Motor neuron (in vitro differentiated cells): ENCODE data around the gene TNNT2. TPM values are rescaled to one million over a fixed set of nuclear protein-coding genes. Genes with fewer than 3 reads are reported as not detected.
A peak's percentile ranks its signal among the peaks of the same experiment; 100 is the strongest.

Experiments used
- ATAC-seq, 8 experiments: fragments of 200-7000 bp; cut with Tn5 transposase; replicated peaks in 6 of 8; 2 replicates each; pipeline ENCODE4 v1.8.0; 2021; ENCODE audit warnings: mild to moderate bottlenecking in 8 of 8, moderate library complexity in 8 of 8
- H3K27ac ChIP-seq, 2 donors: fragments of 250-450 bp; sonication (Bioruptor Pico); 2 replicates each; pipeline ENCODE4 v1.9.0; 2021; ENCODE audit warnings: antibody characterized with exemption in 2 of 2, mild to moderate bottlenecking in 2 of 2, moderate library complexity in 1 of 2
- H3K4me1 ChIP-seq, 2 donors: fragments of 250-450 bp; sonication (Bioruptor Pico); replicated peaks in 1 of 2; 2 replicates each; pipeline ENCODE4 v1.6.1; 2021; ENCODE audit warnings: antibody characterized with exemption in 2 of 2, mild to moderate bottlenecking in 2 of 2, moderate library complexity in 1 of 2
- H3K4me3 ChIP-seq, 5 donors: fragments of 250-450 bp; sonication (Bioruptor Pico); 2 replicates each; pipeline ENCODE4 v1.9.0; 2021; ENCODE audit warnings: antibody characterized with exemption in 5 of 5, mild to moderate bottlenecking in 5 of 5, moderate library complexity in 4 of 5
- WGBS, 10 experiments: fragments of 450-650 bp; shearing (Covaris generic); methylation state at CpG; one replicate each; pipeline ENCODE4 v1.0.0; 2022; 5-methylcytosine and 5-hydroxymethylcytosine counted together
- in situ Hi-C, 9 experiments: fragments of 400-800 bp; cut with MboI; loops; one replicate each; pipeline ENCODE4 v1.15.0; 2021; ENCODE audit warnings: low sequenced_read_pairs in 9 of 9, low pct_unique_long_range_greater_than_20kb in 2 of 9; ENCODE audit not compliant: unreplicated experiment in 9 of 9
- total RNA-seq, 8 experiments: library from RNA; unstranded; fragments of 300-600 nt; gene quantifications; 2 replicates each; pipeline versions ENCODE4 v1.2.3 to v1.2.4, GENCODE V29; 2022

Gene TNNT2
- 1 to 10 TPM in 2 of 8 experiments, under 1 TPM in 5, not detected in 1; 0.14 to 2.7 (median 0.59) TPM for total RNA-seq

DNA sequence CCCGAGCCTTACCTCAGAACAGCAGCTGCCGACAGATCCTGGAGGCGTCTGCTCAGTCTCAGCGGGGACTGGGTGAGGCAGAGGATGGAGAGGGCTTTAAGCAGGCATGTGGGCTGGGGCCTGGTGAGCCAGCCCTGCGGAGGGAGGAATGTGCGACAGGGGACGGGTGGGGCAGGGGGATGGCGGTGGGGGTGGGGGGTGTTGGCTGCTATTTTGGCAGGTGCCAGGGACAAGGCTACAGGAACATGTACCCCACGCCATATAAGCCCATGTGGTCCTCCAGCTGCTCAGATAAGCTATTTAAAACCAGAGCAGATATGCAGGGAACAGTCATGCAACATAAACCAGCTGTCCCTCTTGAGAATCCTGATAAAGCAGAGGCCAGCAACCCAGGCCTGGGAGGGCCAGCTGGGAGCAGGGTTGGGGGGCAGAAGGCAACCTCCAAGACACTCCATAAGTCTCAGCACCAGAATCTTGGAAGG lies at the start of gene TNNT2:
TNNT2 (minus strand) TSS at position 70 of the 482 bp plus-strand sequence. CDS start 4,426 bp downstream, outside the sequence.
- in situ Hi-C loops, result no loop called here
- peaks cover 8 to 17% of the 10 kb centered on the region in 2 donors for H3K4me1 ChIP-seq
- no peak within 1 kb of the TSS for H3K4me3 ChIP-seq
- no peak within 1 kb of the TSS for H3K27ac ChIP-seq
- peak in 1 of 8 experiments; percentile 26 for ATAC-seq
- 55 to 83% (median 79%) methylated on average over 2 to 6 of the region's 9 CpGs; no CpG with 5 or more reads in 7 of the 10 experiments for WGBS, 10 experiments

GRCh38 chr1:201426479-201427310 lies 49.2 kb upstream of the TNNT2 start:
- in situ Hi-C loops, result no loop called here
- Histone ChIP-seq H3K4me1 (peaks cover 7 to 24% of the 10 kb centered on the region in 2 donors), H3K4me3 (no peak overlapping the region), H3K27ac (no peak overlapping the region)
- peak in 4 of 8 experiments; percentile 4 to 31 (median 12) for ATAC-seq
- WGBS, 10 experiments, result 56 to 97% (median 79%) methylated on average over 1 to 5 of the region's 15 CpGs; no CpG with 5 or more reads in 4 of the 10 experiments

- Histone ChIP-seq H3K4me1 (peaks cover 23 to 31% of the 10 kb centered on the region in 2 donors), H3K27ac (no peak overlapping the region), H3K4me3 (no peak overlapping the region)
- ATAC-seq, result peak in 1 of 8 experiments; percentile 59
- in situ Hi-C loops, result no loop called here
- 80 to 100% (median 100%) methylated on average over 1 to 2 of the region's 2 CpGs; no CpG with 5 or more reads in 5 of the 10 experiments for WGBS, 10 experiments
These were observed 46.7 kb upstream of the TNNT2 start for GRCh38 chr1:201424146-201424545.

GRCh38 chr1:201423655-201424054 lies 46.2 kb upstream of the TNNT2 start:
- no peak overlapping the region for H3K4me3 ChIP-seq
- peaks cover 23 to 31% of the 10 kb centered on the region in 2 donors for H3K4me1 ChIP-seq
- ATAC-seq, result no peak
- no peak overlapping the region for H3K27ac ChIP-seq
- in situ Hi-C loops, result no loop called here
- WGBS, 10 experiments, result 90 to 100% (median 99%) methylated on average over 1 to 4 of the region's 6 CpGs; no CpG with 5 or more reads in 4 of the 10 experiments

DNA sequence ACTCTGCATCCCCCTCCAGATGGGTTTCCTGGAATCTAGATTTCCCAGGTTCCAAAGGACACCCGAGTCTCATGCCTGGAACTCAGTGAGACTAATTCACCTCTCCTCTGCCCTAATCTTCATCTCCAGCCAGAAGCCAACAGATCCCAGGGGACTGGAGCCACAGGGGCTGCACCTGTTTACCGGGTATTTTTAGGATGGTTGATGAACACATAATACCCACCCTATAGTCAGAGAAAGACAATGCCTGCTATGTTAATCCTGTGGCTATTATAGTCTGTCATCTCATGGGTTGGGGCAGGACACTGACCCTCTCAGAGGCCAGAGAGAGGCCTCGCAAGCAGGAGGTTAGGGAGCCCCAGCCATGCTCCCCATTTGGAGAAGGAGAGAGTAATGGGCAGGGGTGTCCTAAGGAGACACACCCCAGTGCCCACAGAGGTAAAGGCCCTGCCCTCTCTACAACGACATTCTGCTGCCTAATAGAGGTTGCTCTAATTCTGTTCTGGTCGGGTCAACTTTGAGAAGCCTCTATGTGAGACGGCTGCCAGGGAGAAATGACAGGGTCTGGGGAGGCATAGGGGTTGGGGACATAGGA lies 45.1 kb upstream of the TNNT2 start:
- Histone ChIP-seq H3K27ac (no peak overlapping the region), H3K4me3 (no peak overlapping the region), H3K4me1 (peaks cover 23 to 31% of the 10 kb centered on the region in 2 donors)
- in situ Hi-C loops, result no loop called here
- 69 to 100% (median 76%) methylated on average over 1 to 5 of the region's 6 CpGs; no CpG with 5 or more reads in 4 of the 10 experiments for WGBS, 10 experiments
- ATAC-seq, result no peak

GRCh38 chr1:201422026-201422425 lies 44.5 kb upstream of the TNNT2 start:
- H3K4me3 ChIP-seq, result no peak overlapping the region
- peaks cover 23 to 31% of the 10 kb centered on the region in 2 donors for H3K4me1 ChIP-seq
- in situ Hi-C loops, result no loop called here
- WGBS, 10 experiments, result 58% methylated on average over 2 of the region's 3 CpGs; no CpG with 5 or more reads in 9 of the 10 experiments
- peak overlapping the region in 1 of 2 donors; percentile 2 for H3K27ac ChIP-seq
- ATAC-seq, result peak in 4 of 8 experiments; percentile 4 to 13 (median 8)

- Histone ChIP-seq H3K27ac (no peak overlapping the region), H3K4me1 (peaks cover 23 to 25% of the 10 kb centered on the region in 2 donors), H3K4me3 (no peak overlapping the region)
- in situ Hi-C loops, result no loop called here
- peak in 5 of 8 experiments; percentile 18 to 34 (median 29) for ATAC-seq
- WGBS, 10 experiments, result 0 to 85% (median 84%) methylated on average over 1 to 6 of the region's 8 CpGs; no CpG with 5 or more reads in 3 of the 10 experiments
These were observed 43.6 kb upstream of the TNNT2 start for GRCh38 chr1:201421041-201421440.

DNA sequence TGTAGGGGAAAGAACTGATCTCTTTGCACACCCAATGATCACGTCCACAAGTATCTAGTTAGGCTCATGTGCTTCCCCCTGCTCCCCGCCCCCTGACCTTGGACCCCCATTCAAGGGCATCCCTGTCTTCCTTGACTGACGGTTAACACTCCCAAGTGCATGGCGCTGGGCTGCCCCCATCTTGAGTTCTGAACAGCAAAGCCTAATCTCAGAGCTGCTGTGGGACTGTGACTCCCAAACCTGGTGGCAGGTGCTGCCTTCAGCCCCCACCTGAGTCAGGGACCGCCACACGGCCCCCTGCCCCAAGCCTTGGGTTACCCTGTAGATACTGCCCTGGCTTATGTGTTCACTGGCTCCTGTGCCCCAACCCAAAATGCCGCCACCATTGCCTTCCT lies 43.1 kb upstream of the TNNT2 start:
- peak in 1 of 8 experiments; percentile 2 for ATAC-seq
- H3K4me1 ChIP-seq, result peaks cover 23 to 25% of the 10 kb centered on the region in 2 donors
- H3K27ac ChIP-seq, result no peak overlapping the region
- 30 to 100% (median 95%) methylated on average over 1 to 4 of the region's 7 CpGs; no CpG with 5 or more reads in 5 of the 10 experiments for WGBS, 10 experiments
- in situ Hi-C loops, result no loop called here
- no peak overlapping the region for H3K4me3 ChIP-seq

DNA sequence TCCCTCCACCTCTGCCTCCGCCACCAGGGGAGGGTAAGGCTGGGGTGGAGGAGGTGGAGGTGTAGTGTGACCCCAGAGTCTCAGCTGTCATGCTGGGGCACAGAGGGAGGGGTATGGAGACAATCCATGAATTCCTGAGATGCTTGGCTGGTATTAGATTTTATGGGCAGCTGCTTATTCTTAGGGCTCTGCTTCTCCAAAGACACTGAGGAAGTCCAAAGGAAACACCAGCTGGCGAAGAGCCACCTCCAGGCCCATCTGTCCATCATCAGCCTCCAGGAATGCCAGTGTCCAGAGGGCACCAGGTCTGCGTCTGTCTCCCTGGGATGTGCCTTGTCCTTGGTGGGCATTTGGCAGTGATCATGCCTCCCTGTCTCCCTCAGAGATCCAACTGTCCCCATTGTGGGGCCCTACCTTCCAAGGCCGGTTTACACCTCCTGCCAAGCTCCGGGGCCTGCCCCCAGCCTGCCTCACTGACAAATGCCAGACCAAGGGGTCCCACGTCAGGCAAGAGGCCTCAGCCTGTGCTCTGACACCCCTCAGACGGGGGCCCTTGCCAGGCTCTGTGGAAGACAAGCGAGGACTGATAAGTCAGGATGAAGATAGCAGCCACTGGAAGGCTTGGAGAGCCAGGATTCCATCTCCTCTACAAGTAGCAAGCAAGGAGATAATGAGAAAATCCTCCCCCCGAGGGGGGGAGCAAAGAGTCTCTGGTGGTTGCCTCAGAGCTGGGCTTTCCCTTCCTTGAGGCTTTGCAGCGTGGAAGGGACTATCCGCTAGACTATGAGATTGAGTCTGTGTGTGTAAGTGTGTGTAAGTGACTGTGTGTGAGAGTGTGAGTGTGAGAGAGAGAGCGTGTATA lies 42.5 kb upstream of the TNNT2 start:
- no peak overlapping the region for H3K4me3 ChIP-seq
- ATAC-seq, result peak in 2 of 8 experiments; percentile 0 to 7
- in situ Hi-C loops, result no loop called here
- H3K4me1 ChIP-seq, result peaks cover 23 to 25% of the 10 kb centered on the region in 2 donors
- no peak overlapping the region for H3K27ac ChIP-seq
- 40 to 90% (median 70%) methylated on average over 1 to 9 of the region's 12 CpGs; no CpG with 5 or more reads in 3 of the 10 experiments for WGBS, 10 experiments

- H3K4me1 ChIP-seq, result peaks cover 23 to 25% of the 10 kb centered on the region in 2 donors
- ATAC-seq, result no peak
- in situ Hi-C loops, result no loop called here
- 7 to 90% (median 83%) methylated on average over 1 to 3 of the region's 4 CpGs; no CpG with 5 or more reads in 3 of the 10 experiments for WGBS, 10 experiments
- no peak overlapping the region for H3K4me3 ChIP-seq
- H3K27ac ChIP-seq, result no peak overlapping the region
These were observed 41.8 kb upstream of the TNNT2 start for GRCh38 chr1:201419256-201419655.

- in situ Hi-C loops, result no loop called here
- no peak overlapping the region for H3K27ac ChIP-seq
- no peak overlapping the region for H3K4me3 ChIP-seq
- peaks cover 23 to 25% of the 10 kb centered on the region in 2 donors for H3K4me1 ChIP-seq
- ATAC-seq, result no peak
- 40 to 100% (median 77%) methylated on average over 1 to 3 of the region's 3 CpGs; no CpG with 5 or more reads in 5 of the 10 experiments for WGBS, 10 experiments
These were observed 41.0 kb upstream of the TNNT2 start for GRCh38 chr1:201418461-201418860.

DNA sequence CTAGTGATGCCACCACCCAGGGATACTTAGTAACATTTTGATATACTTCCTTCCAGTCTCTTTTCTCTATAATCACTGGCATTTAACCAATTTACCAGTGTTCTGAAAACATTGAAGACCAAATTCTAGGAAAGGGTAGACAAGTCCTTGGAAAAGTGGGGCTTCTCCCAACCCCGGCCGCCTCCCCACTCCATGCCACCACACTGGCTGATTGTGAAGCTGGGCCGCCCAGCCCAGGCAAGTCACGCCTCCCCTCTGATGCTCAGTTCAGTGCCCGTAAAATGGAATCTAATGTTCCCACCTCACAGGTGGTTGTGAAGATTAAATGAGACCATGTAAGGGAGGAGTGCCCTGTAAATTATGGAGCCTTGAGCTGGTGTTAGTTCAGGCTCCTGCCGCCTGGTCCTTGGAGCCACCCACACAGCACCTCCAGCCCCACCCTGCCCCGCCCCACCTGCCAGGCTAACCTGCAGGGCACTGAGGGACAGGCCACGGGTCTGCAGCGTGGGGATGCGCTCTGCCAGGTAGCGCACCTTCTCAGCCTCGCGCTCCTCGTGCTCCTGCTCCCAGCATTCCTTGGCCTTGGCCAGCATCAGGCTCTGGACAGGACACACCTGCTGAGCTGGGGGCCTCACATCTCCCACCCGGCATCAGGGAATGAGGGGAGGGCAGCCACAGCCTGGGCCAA lies 36.7 kb upstream of the TNNT2 start:
- in situ Hi-C loops, result no loop called here
- Histone ChIP-seq H3K4me1 (no peaks in the 10 kb centered on the region), H3K27ac (no peak overlapping the region), H3K4me3 (no peak overlapping the region)
- ATAC-seq, result peak in 1 of 8 experiments; percentile 15
- WGBS, 10 experiments, result 50 to 100% (median 88%) methylated on average over 1 to 7 of the region's 15 CpGs; no CpG with 5 or more reads in 3 of the 10 experiments
